ENCODE results near the gene TMEM89. TPM values are rescaled to one million over a fixed set of nuclear protein-coding genes. Genes with fewer than 3 reads are reported as not detected.

The TMEM89 gene
- total and polyA plus RNA-seq, 2 of the 13 experiments (the other 11 are each of a cell fraction or from before 2014, with no cell fraction given): 0.31 to 0.59 TPM

GRCh38 chr3:48593337-48593736 is 28.2 kb downstream of the TMEM89 start (continued):
- TF ChIP-seq ZBTB26 (CRISPR knock-in tag; IDR thresholded peaks at IDR 0.05; ENCODE audit: borderline replicate concordance) (no peak), KDM4B (CRISPR knock-in tag; IDR thresholded peaks at IDR 0.05) (no peak), RNF2 (conservative IDR thresholded peaks at IDR 0.05; ENCODE audit: low read depth) (no peak), TP53 (CRISPR knock-in tag; conservative IDR thresholded peaks at IDR 0.05) (no peak), CEBPZ (IDR thresholded peaks at IDR 0.05; ENCODE audit: low read length) (no peak)

GRCh38 chr3:48592519-48593087 is 29.0 kb downstream of the TMEM89 start:
- Histone ChIP-seq H3K36me3 (replicated peaks in 1 of 2; ENCODE audit: control insufficient read depth in 1 of 2, insufficient read depth in 2 of 2, low read length in 2 of 2) (no peaks in the 10 kb centered on the region; a peak in 1 of 5 replicates), H3K79me2 (ENCODE audit: insufficient read depth, low read length) (no peaks in the 10 kb centered on the region), H4K20me1 (ENCODE audit: insufficient read depth, low read length) (no peaks in the 10 kb centered on the region), H3K27me3 (ENCODE audit: control insufficient read depth in 1 of 2, insufficient read depth in 2 of 2, low read length in 2 of 2) (0 out of 5 replicates have a peak, but pooled peaks cover 0 to 4% of the 10 kb centered on the region in 2 experiments), H3K4me2 (ENCODE audit: low read depth, low read length) (no peak overlapping the region), H3K4me3 (replicated peaks in 1 of 3; ENCODE audit: insufficient read depth in 1 of 3, low read depth in 2 of 3, low read length in 3 of 3) (no peak overlapping the region), H3K27ac (ENCODE audit: extremely low read length, insufficient read depth, low read length) (no peak overlapping the region), H3K4me1 (ENCODE audit: insufficient read depth, low read length) (peaks cover 39% of the 10 kb centered on the region), H3K9ac (ENCODE audit: insufficient read depth, low read depth, low read length) (no peak overlapping the region), H2AFZ (ENCODE audit: low read length) (no peak overlapping the region), H3K9me3 (ENCODE audit: low read length) (no peaks in the 10 kb centered on the region)
- ChIA-PET CTCF (ENCODE audit: low intra/inter-chr PET ratio, low total read pairs) (no interaction called here), POLR2A (no interaction called here)
- ATAC-seq: no peak
- TF ChIP-seq ZNF878 (CRISPR knock-in tag; IDR thresholded peaks at IDR 0.05) (no peak), ARID3A (IDR thresholded peaks at IDR 0.05; ENCODE audit: low read depth, low read length) (no peak)
- in situ Hi-C loops (cut with HindIII; ENCODE audit: extremely low pct_ligation_motif_present, low pct_unique_long_range_greater_than_20kb): no loop called here
- no TSS peak for BruUV-seq (replicated peaks)
- 53% methylated on average over 11 of the region's 21 CpGs for whole genome bisulfite sequencing (ENCODE audit: low lambda C conversion rate)
- no peak for DNase-seq (ENCODE audit: low spot score)
- no peak for FAIRE-seq
- intact Hi-C loops (cut with micrococcal nuclease; ENCODE audit: unreplicated experiment): no loop called here
